Keratinocyte (primary cell): ENCODE measurements around the gene EVL. TPM values are rescaled to one million over a fixed set of nuclear protein-coding genes. Genes with fewer than 3 reads are reported as not detected.

ENCODE experiments used
- DNase-seq: peaks from one replicate; pipeline ENCODE4 v3.0.0-alpha.2; 2011; ENCODE audit warnings: low read depth, missing footprints, low spot score
- FAIRE-seq: peaks from 2 replicates; lab custom pipeline; 2011; peaks lifted over from hg19 to GRCh38; lab: Jason Lieb, UNC
- H2AFZ ChIP-seq: 2 replicates; pipeline ENCODE4 v1.6.0; 2012; ENCODE audit warnings: low read length, control low read depth, inconsistent platforms; ENCODE audit not compliant: control insufficient read depth
- H3K27ac ChIP-seq: 2 replicates; pipeline ENCODE4 v1.5.1; 2011; ENCODE audit warnings: low read length; ENCODE audit not compliant: control insufficient read depth, insufficient read depth
- H3K27me3 ChIP-seq: 3 replicates; pipeline ENCODE4 v1.6.0; 2011; ENCODE audit warnings: low read length; ENCODE audit not compliant: control insufficient read depth, insufficient read depth; ENCODE audit errors: extremely low read depth
- H3K36me3 ChIP-seq, 2 experiments: 2 replicates in 1 of 2; 3 replicates in 1 of 2; pipeline ENCODE4 v1.5.1; 2011; ENCODE audit warnings: low read length in 2 of 2, mild to moderate bottlenecking in 1 of 2; ENCODE audit not compliant: control insufficient read depth in 2 of 2, insufficient read depth in 2 of 2; ENCODE audit errors: extremely low read depth in 1 of 2
- H3K4me1 ChIP-seq: 3 replicates; pipeline ENCODE4 v1.5.1; 2011; ENCODE audit warnings: low read length; ENCODE audit not compliant: control insufficient read depth, insufficient read depth; ENCODE audit errors: extremely low read depth
- H3K4me2 ChIP-seq: 3 replicates; pipeline ENCODE4 v1.6.0; 2011; ENCODE audit warnings: low read depth, low read length; ENCODE audit not compliant: control insufficient read depth, insufficient read depth; ENCODE audit errors: extremely low read depth
- H3K4me3 ChIP-seq, 3 experiments: fragments of 200-600 bp in 1 of 3; sonication (generic) in 1 of 3; 2 replicates in 2 of 3; 3 replicates in 1 of 3; pipeline ENCODE4 v1.5.1; 2011 to 2016; ENCODE audit warnings: low read length in 3 of 3, mild to moderate bottlenecking in 3 of 3, control low read depth in 2 of 3, inconsistent platforms in 1 of 3, low read depth in 1 of 3, mixed read lengths in 1 of 3, mixed run types in 1 of 3, moderate library complexity in 1 of 3; ENCODE audit not compliant: control insufficient read depth in 2 of 3, insufficient read depth in 2 of 3; ENCODE audit errors: extremely low read depth in 1 of 3
- H3K79me2 ChIP-seq: 2 replicates; pipeline ENCODE4 v1.6.0; 2012; ENCODE audit warnings: low read length; ENCODE audit not compliant: control insufficient read depth, insufficient read depth
- H3K9ac ChIP-seq: 3 replicates; pipeline ENCODE4 v1.6.0; 2011; ENCODE audit warnings: low read length; ENCODE audit not compliant: control insufficient read depth, insufficient read depth; ENCODE audit errors: extremely low read depth
- H3K9me1 ChIP-seq: 3 replicates; pipeline ENCODE4 v1.6.0; 2011; ENCODE audit warnings: low read length; ENCODE audit not compliant: control insufficient read depth, insufficient read depth; ENCODE audit errors: extremely low read depth
- H3K9me3 ChIP-seq: 2 replicates; pipeline ENCODE4 v1.5.1; 2012; ENCODE audit warnings: low read depth, low read length; ENCODE audit not compliant: control insufficient read depth
- H4K20me1 ChIP-seq: 3 replicates; pipeline ENCODE4 v1.6.0; 2011; ENCODE audit warnings: low read length; ENCODE audit not compliant: control insufficient read depth, insufficient read depth; ENCODE audit errors: extremely low read depth
- EZH2 ChIP-seq: IDR thresholded peaks from one replicate; pipeline ENCODE4 v1.6.1; 2012; ENCODE audit warnings: inconsistent platforms, mild to moderate bottlenecking, low read length, moderate library complexity
- dilution Hi-C: fragments of 300-500 bp; cut with MboI; formaldehyde crosslinking; loops from one replicate; pipeline ENCODE4 v1.7.0; 2020; ENCODE audit warnings: low sequenced_read_pairs; ENCODE audit not compliant: extremely low pct_ligation_motif_present
- polyA plus RNA-seq, 5 experiments: library from polyadenylated mRNA; depleted of rRNA in 3 of 5; stranded (reverse) in 3 of 5; stranded (forward) in 1 of 5; unstranded in 1 of 5; fragments of >200 nt; gene quantifications; 1 replicate in 1 of 5; 2 replicates in 3 of 5; 3 replicates in 1 of 5; pipeline versions ENCODE4 v1.2.1 to v1.2.3, GENCODE V29; 2011 to 2012; ENCODE audit warnings: missing spikeins in 2 of 5, low read depth in 1 of 5, low replicate concordance in 1 of 5
- TF ChIP-seq, protein P1 (sequence below), 3 experiments: IDR thresholded peaks in 1 of 3; conservative IDR thresholded peaks in 1 of 3; optimal IDR thresholded peaks in 1 of 3; 2 replicates in 2 of 3; 3 replicates in 1 of 3; pipeline versions ENCODE3 to v1.5.1; 2011; ENCODE audit warnings: low read length in 3 of 3, mild to moderate bottlenecking in 3 of 3, moderate library complexity in 2 of 3, control low read depth in 1 of 3, inconsistent platforms in 1 of 3; ENCODE audit not compliant: insufficient read depth in 2 of 3; ENCODE audit errors: extremely low read depth in 1 of 3

Gene EVL
- polyA plus RNA-seq, 1 donor (not counting 4 experiments of a cell fraction or from before 2014, with no cell fraction given): 12.0 TPM

DNA sequence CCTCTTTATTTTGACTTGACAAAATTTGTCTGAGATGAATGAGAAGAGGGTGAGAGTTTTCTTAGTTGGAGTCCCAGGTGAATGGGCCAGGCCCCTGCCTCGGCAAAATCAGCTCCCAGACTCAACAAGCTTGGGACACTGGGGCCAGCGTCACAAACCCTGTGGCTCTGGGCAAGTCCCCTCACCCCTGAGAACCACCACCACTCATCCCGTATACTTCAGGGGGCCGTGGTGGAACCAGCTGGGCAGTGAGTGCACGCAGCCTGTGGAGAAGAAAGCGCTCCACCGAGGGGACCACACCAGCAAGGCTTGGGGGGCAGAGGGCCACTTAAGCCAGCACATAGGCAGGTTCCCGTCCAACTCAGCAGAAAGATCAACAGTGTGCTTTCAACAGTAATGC, 54.0 kb downstream of the EVL start:
- Histone ChIP-seq H3K9me3 (no peaks in the 10 kb centered on the region), H3K79me2 (no peaks in the 10 kb centered on the region), H3K4me2 (no peak overlapping the region), H3K4me1 (no peaks in the 10 kb centered on the region), H3K9ac (no peak overlapping the region), H3K9me1 (no peaks in the 10 kb centered on the region), H3K4me3 (no peak overlapping the region), H3K27ac (no peak overlapping the region), H3K36me3 (no peaks in the 10 kb centered on the region), H4K20me1 (no peaks in the 10 kb centered on the region), H2AFZ (no peak overlapping the region), H3K27me3 (no peaks in the 10 kb centered on the region)
- TF ChIP-seq EZH2: no peak
- TF ChIP-seq, protein P1, sequence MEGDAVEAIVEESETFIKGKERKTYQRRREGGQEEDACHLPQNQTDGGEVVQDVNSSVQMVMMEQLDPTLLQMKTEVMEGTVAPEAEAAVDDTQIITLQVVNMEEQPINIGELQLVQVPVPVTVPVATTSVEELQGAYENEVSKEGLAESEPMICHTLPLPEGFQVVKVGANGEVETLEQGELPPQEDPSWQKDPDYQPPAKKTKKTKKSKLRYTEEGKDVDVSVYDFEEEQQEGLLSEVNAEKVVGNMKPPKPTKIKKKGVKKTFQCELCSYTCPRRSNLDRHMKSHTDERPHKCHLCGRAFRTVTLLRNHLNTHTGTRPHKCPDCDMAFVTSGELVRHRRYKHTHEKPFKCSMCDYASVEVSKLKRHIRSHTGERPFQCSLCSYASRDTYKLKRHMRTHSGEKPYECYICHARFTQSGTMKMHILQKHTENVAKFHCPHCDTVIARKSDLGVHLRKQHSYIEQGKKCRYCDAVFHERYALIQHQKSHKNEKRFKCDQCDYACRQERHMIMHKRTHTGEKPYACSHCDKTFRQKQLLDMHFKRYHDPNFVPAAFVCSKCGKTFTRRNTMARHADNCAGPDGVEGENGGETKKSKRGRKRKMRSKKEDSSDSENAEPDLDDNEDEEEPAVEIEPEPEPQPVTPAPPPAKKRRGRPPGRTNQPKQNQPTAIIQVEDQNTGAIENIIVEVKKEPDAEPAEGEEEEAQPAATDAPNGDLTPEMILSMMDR (optimal IDR thresholded peaks at IDR 0.05 in 1 of 3, IDR thresholded peaks at IDR 0.05 in 1 of 3, conservative IDR thresholded peaks at IDR 0.05 in 1 of 3; ENCODE audit: extremely low read depth in 1 of 3, insufficient read depth in 2 of 3, low read length in 3 of 3): no peak
- DNase-seq: no peak
- no peak for FAIRE-seq
- dilution Hi-C loops: no loop called here

- dilution Hi-C loops: no loop called here
These were observed 55.5 kb downstream of the EVL start for GRCh38 chr14:100120522-100121269.

More at GRCh38 chr14:100120522-100121269, 55.5 kb downstream of the EVL start:
- H3K4me3 ChIP-seq: no peak overlapping the region
- no peak overlapping the region for H3K4me2 ChIP-seq
- DNase-seq (no peak), FAIRE-seq (no peak)
- H3K9ac ChIP-seq: no peak overlapping the region
- peaks cover 0 to 3% of the 10 kb centered on the region in 2 experiments for H3K36me3 ChIP-seq
- no peak overlapping the region for H2AFZ ChIP-seq
- no peak overlapping the region for H3K27ac ChIP-seq
- H3K9me1 ChIP-seq: no peaks in the 10 kb centered on the region
- no peaks in the 10 kb centered on the region for H3K9me3 ChIP-seq
- H3K27me3 ChIP-seq: no peaks in the 10 kb centered on the region
- H4K20me1 ChIP-seq: no peaks in the 10 kb centered on the region
- TF ChIP-seq, protein P1 (optimal IDR thresholded peaks at IDR 0.05 in 1 of 3, IDR thresholded peaks at IDR 0.05 in 1 of 3, conservative IDR thresholded peaks at IDR 0.05 in 1 of 3; ENCODE audit: extremely low read depth in 1 of 3, insufficient read depth in 2 of 3, low read length in 3 of 3): no peak
- TF ChIP-seq EZH2: no peak
- H3K4me1 ChIP-seq: no peaks in the 10 kb centered on the region
- no peaks in the 10 kb centered on the region for H3K79me2 ChIP-seq
